Heart left ventricle (tissue), 16 donors: ENCODE measurements around the gene PPP1R11. TPM values are rescaled to one million over a fixed set of nuclear protein-coding genes. Genes with fewer than 3 reads are reported as not detected.

Experiments used
- ATAC-seq, 4 donors: fragments of 200-7000 bp; cut with Tn5 transposase; one replicate each; pipeline ENCODE4 v1.9.1; 2020 to 2022; ENCODE audit warnings: moderate library complexity in 4 of 4, mild to moderate bottlenecking in 3 of 4, moderate number of reproducible peaks in 1 of 4
- DNase-seq, 5 donors: peaks; one replicate each; pipeline ENCODE4 v3.0.0-alpha.2; 2020
- H3K27ac ChIP-seq, 12 donors: fragments of 200-600 bp; sonication (generic) in 4 of 12; one replicate each; pipeline versions ENCODE4 v1.5.0 to v1.8.0; 2016 to 2022; ENCODE audit warnings: mild to moderate bottlenecking in 2 of 12
- H3K27me3 ChIP-seq, 9 donors: fragments of 200-600 bp; sonication (generic) in 2 of 9; one replicate each; pipeline versions ENCODE4 v1.5.1 to v1.8.0; 2016 to 2022; ENCODE audit warnings: mild to moderate bottlenecking in 3 of 9
- H3K36me3 ChIP-seq, 9 donors: fragments of 200-600 bp; sonication (generic) in 2 of 9; one replicate each; pipeline versions ENCODE4 v1.5.0 to v1.8.0; 2018 to 2022; ENCODE audit warnings: mild to moderate bottlenecking in 2 of 9
- H3K4me1 ChIP-seq, 12 donors: fragments of 200-600 bp; sonication (generic) in 4 of 12; one replicate each; pipeline versions ENCODE4 v1.5.0 to v1.8.0; 2016 to 2022; ENCODE audit warnings: mild to moderate bottlenecking in 3 of 12
- H3K4me3 ChIP-seq, 12 donors: fragments of 200-600 bp; sonication (generic) in 4 of 12; one replicate each; pipeline versions ENCODE4 v1.5.0 to v1.8.0; 2017 to 2022; ENCODE audit warnings: mild to moderate bottlenecking in 9 of 12, moderate library complexity in 4 of 12
- H3K9me3 ChIP-seq, 12 donors: fragments of 200-600 bp; sonication (generic) in 4 of 12; one replicate each; pipeline versions ENCODE4 v1.5.0 to v1.8.0; 2016 to 2022; ENCODE audit warnings: mild to moderate bottlenecking in 1 of 12
- POLR2A ChIP-seq, 2 donors: fragments of 450-650 bp; IDR thresholded peaks; one replicate each; pipeline ENCODE4 v1.6.1; 2017; ENCODE audit warnings: antibody characterized with exemption in 2 of 2, mild to moderate bottlenecking in 2 of 2, moderate library complexity in 2 of 2
- WGBS, 4 donors: extraction: QIAGEN DNeasy Blood & Tissue Kit in 2 of 4; methylation state at CpG; one replicate each; pipeline versions ENCODE4 v1.1.5 to v1.1.7; 2013 to 2018; 5-methylcytosine and 5-hydroxymethylcytosine counted together
- intact Hi-C, 10 donors: fragments of 100-400 bp; cut with DNase I; formaldehyde crosslinking; loops; one replicate each; pipeline versions ENCODE4 v1.11.1 to v1.14.2; 2022
- polyA plus RNA-seq, 2 donors: library from polyadenylated mRNA; stranded (reverse); fragments of 200-250 nt; gene quantifications; one replicate each; pipeline ENCODE4 v1.2.3, GENCODE V29; 2013
- total RNA-seq, 9 donors: library from RNA; depleted of rRNA in 2 of 9; stranded (reverse); fragments of >200 nt in 2 of 9; fragmentation: NEBNext Ultra II Directional in 3 of 9; extraction: Animal tissue kit (Norgen Biotek cat#: 25700) in 3 of 9; gene quantifications; one replicate each; pipeline versions ENCODE4 v1.1.0 to v1.2.4, GENCODE V29; 2016 to 2023
- TF ChIP-seq, protein P1 (sequence below), 12 donors: fragments of 200-600 bp; sonication (generic) in 4 of 12; IDR thresholded peaks; one replicate each; pipeline versions ENCODE4 v1.5.0 to v1.8.0; 2018 to 2022; ENCODE audit warnings: antibody characterized with exemption in 12 of 12, mild to moderate bottlenecking in 5 of 12
- donor health status: ischemic (EF 13 %, LVEDD 7.1; RV severe dilation, severe dysfunction).
- donor health status: healthy with polysubstance abuse.
- donor health status: DM: no; HTN: yes; CAD: no.
- donor health status: DM: no; HTN: no; CAD: no.
- donor health status: ischemic (EF 25% LVEDD 6.9; RV normal size, moderate dysfunction).
- donor health status: ischemic (EF 25% LVEDD 5.7; RV mildly dilated, moderate dysfunction).
- donor health status: healthy.
- donor health status: DM: yes; HTN: yes; CAD: no.
- donor health status: ischemic (EF 35%, LVEDD 5.7; RV mildly dilated, moderate dysfunction).
- donor health status: nonischemic (EF 11% LVEDD 7.7; RV severe dilation, severe dysfunction).
- donor health status: DM: yes; HTN: yes; CAD: no.
- donor health status: PGD.
- donor health status: ischemic (EF 29% LVEDD 5.4; RV normal size, mild dysfunction).
- donor health status: nonischemic (EF 23%, LVEDD 6.1; RV moderate dilation, normal function).

PPP1R11 gene
- total and polyA plus RNA-seq, 11 donors, result 38.7 to 90.3 (median 44.9) TPM

DNA sequence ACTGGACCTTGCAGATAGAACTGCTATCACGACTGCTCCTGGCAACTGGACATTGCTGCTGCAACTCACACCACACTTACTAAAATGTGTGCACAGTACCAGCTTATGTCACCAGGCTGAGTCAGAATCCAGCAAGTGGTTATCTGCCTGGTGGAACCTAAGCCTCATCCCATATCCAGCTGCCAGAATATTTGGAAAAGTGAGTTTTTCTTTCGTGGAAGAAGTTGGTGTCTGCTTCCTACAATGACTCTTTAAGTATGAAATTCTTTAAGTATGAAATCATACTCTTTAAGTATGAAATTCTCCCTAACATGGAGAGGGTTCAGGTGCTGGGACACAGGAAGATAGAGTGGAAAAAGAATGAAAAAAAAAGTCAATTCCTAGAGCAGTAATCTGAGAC is 22.4 kb upstream of the PPP1R11 start:
- intact Hi-C loops, result no loop called here
- WGBS, 4 donors, result 52 to 71% (median 61%) methylated on average over 2 of the region's 2 CpGs
- no peak for TF ChIP-seq POLR2A (IDR thresholded peaks at IDR 0.05)
- TF ChIP-seq, protein P1, sequence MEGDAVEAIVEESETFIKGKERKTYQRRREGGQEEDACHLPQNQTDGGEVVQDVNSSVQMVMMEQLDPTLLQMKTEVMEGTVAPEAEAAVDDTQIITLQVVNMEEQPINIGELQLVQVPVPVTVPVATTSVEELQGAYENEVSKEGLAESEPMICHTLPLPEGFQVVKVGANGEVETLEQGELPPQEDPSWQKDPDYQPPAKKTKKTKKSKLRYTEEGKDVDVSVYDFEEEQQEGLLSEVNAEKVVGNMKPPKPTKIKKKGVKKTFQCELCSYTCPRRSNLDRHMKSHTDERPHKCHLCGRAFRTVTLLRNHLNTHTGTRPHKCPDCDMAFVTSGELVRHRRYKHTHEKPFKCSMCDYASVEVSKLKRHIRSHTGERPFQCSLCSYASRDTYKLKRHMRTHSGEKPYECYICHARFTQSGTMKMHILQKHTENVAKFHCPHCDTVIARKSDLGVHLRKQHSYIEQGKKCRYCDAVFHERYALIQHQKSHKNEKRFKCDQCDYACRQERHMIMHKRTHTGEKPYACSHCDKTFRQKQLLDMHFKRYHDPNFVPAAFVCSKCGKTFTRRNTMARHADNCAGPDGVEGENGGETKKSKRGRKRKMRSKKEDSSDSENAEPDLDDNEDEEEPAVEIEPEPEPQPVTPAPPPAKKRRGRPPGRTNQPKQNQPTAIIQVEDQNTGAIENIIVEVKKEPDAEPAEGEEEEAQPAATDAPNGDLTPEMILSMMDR (IDR thresholded peaks at IDR 0.05), result no peak

DNA sequence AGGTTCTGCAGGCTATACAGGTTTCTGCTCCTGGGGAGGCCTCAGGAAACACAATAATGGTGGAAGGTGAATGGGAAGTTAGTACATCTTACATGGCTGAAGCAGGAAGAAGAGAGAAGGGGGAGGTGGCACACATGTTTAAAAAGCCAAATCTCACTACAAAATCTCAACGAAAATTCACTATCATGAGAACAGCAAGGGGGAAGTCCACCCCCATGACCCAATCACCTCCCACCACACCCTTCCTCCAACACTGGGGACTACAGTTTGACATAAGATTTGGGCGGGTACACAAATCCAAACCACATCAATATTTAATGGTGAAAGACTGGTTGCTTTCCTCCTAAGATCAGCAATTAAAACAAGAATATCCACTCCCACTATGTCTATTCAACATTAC is 19.8 kb upstream of the PPP1R11 start:
- H3K36me3 ChIP-seq, result peaks cover 0 to under 1% (median 0%) of the 10 kb centered on the region in 9 donors
- no peaks in the 10 kb centered on the region for H3K9me3 ChIP-seq
- 56 to 73% (median 68%) methylated on average over 2 of the region's 2 CpGs for WGBS, 4 donors
- no peaks in the 10 kb centered on the region for H3K27me3 ChIP-seq
- ATAC-seq, result no peak
- DNase-seq, result no peak
- no peak overlapping the region for H3K27ac ChIP-seq
- intact Hi-C loops, result no loop called here
- TF ChIP-seq, protein P1 (IDR thresholded peaks at IDR 0.05), result no peak
- no peak for TF ChIP-seq POLR2A (IDR thresholded peaks at IDR 0.05)
- H3K4me1 ChIP-seq, result peaks cover 0 to 12% (median 2%) of the 10 kb centered on the region in 12 donors
- H3K4me3 ChIP-seq, result no peak overlapping the region

More for the DNA sequence above, 22.4 kb upstream of the PPP1R11 start:
- peaks cover 0 to 14% (median 2%) of the 10 kb centered on the region in 12 donors for H3K4me1 ChIP-seq
- H3K36me3 ChIP-seq, result no peaks in the 10 kb centered on the region
- H3K27ac ChIP-seq, result no peak overlapping the region
- no peak overlapping the region for H3K4me3 ChIP-seq
- DNase-seq, result no peak
- ATAC-seq, result no peak
- H3K27me3 ChIP-seq, result no peaks in the 10 kb centered on the region
- H3K9me3 ChIP-seq, result no peaks in the 10 kb centered on the region

DNA sequence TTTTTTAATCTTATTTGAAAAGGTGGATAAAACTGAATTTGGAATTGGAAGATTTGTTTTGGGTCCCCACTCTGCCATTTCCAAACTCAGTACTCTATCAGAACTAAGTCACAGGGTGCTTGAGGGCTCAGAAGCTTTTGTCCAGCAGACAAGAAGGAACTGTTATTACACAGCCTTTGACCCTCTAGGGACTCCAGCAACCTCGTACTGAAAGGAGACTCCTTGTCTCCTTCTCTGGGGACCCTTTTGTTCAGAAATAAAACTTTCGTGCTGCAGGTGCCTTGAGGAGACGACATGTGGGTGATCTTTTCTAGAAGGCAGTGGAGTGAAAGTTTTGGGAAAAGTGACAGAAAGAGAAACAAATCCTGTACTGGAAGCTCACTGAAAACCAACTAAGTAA is 13.3 kb upstream of the PPP1R11 start:
- no peaks in the 10 kb centered on the region for H3K9me3 ChIP-seq
- 79 to 84% (median 80%) methylated on average over 3 of the region's 3 CpGs for WGBS, 4 donors
- H3K27me3 ChIP-seq, result no peaks in the 10 kb centered on the region
- H3K4me3 ChIP-seq, result no peak overlapping the region
- H3K4me1 ChIP-seq, result no peaks in the 10 kb centered on the region
- no peak for ATAC-seq
- TF ChIP-seq, protein P1 (IDR thresholded peaks at IDR 0.05), result no peak
- no peak for TF ChIP-seq POLR2A (IDR thresholded peaks at IDR 0.05)
- DNase-seq, result no peak
- H3K36me3 ChIP-seq, result peaks cover 0 to 57% (median 24%) of the 10 kb centered on the region in 9 donors
- intact Hi-C loops, result no loop called here
- no peak overlapping the region for H3K27ac ChIP-seq

DNA sequence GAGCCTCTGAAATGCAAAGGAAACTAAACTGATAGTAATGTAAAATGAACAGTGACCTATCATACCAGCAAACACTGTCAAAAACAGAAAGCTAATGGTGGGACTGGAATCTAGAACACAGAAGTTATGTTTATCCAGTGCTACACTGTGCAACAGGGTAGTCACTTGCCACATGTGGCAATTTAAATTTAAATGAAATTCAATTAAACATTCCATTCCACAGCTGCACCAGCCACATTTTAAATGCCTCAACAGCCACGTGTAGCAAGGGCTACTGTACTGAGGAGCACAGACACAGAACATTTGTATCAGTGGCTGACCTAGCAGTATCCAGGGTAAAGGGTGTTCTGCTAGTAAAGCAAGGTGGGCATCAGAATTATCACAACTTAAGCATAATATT is 11.5 kb upstream of the PPP1R11 start:
- no peak for DNase-seq

More for the DNA sequence above, 11.5 kb upstream of the PPP1R11 start:
- H3K36me3 ChIP-seq, result peaks cover 0 to 57% (median 24%) of the 10 kb centered on the region in 9 donors
- no peaks in the 10 kb centered on the region for H3K9me3 ChIP-seq
- intact Hi-C loops, result no loop called here
- no peak for ATAC-seq
- no peaks in the 10 kb centered on the region for H3K27me3 ChIP-seq
- H3K27ac ChIP-seq, result no peak overlapping the region
- WGBS, 4 donors, result 63 to 87% (median 71%) methylated on average over 1 of the region's 1 CpG
- TF ChIP-seq POLR2A (IDR thresholded peaks at IDR 0.05), result no peak
- TF ChIP-seq, protein P1 (IDR thresholded peaks at IDR 0.05), result no peak
- H3K4me3 ChIP-seq, result no peak overlapping the region
- peaks cover 3 to 12% (median 10%) of the 10 kb centered on the region in 12 donors for H3K4me1 ChIP-seq
